ENCODE data around the gene DTNB.
"Not testable (repeated sequence)": the region's sequence is repeated elsewhere in the genome, so short reads cannot be mapped to it uniquely, and the experiment has no call there.

Gene DTNB

DNA sequence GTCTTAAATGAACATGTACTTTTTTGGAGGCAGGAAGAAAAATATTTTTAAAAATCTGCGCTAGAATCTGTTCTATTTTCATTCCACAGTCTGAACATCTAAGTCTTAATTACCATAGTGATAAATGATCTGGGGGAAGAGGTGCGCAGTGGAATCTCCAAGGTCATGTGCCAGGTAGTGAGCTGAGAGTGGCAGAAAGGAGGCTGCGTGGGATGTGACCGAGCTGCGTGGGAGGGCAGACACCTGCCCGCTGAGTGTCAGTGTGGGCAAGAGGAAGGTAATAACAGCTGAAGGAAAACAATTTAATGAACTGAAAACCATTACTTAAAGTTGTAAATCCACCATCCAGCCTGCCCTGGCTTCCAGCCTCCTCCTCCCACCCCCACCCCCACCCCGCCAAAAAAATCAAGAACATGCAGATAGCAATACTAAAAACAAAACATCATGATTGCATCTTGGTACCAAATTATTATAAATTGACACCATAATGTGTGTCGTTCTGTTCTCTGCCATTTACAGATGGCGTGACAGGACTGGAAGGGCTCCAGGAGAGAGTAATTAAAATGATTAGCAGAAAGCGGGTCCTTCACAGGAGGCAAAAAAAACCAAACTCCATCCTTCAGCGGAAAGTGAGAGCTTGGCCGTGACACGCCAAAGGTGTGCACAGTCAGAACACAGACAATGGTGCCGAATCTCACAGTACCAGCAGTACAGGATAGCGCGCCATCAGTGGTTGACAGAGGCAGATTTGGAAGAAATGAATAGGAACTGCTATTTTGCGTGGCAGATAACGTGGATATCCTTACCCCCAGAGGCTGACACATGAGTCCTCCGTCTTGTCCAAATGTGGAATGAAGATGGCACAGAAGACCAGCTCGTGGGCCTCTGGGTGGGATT lies 11.4 kb upstream of the DTNB start:
- in situ Hi-C loops (cut with MboI; ENCODE audit: low sequenced_read_pairs): no loop called here

DNA sequence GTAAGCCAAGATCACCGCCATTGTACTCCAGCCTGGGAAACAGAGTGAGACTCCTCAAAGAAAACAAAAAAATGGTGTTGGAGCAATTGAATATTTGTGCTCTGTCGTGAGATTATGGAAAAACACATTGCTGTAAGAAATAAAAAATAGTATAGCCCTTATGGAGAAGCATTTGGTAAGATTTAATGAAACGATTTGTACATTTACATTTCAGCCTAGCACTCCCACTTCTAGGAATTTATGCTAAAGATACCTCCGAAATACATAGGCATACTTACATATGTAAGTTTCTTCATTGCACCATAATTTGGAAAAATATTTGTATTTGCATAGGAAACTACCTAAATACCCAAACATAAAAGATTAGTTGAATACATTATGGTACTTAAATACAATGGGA lies 8.7 kb upstream of the DTNB start:
- in situ Hi-C loops (cut with MboI; ENCODE audit: low sequenced_read_pairs): no loop called here

GRCh38 chr2:25677877-25678276 lies 4.5 kb upstream of the DTNB start:
- in situ Hi-C loops (cut with MboI; ENCODE audit: low sequenced_read_pairs): no loop called here

DNA sequence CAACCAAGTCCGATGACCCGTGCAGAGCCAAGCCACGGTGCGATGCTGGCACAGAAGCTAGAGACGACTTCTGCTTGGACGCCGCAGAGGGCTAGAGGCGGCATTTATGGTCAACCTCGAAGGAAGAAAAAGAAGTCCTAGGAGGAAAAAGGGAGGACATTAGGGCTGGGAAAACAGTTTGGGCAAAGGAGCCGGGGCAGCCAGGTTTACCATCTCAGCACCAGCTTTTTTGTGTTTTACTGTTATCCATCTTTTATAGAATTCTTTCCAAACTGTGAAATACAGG lies 643 bp upstream of the DTNB start:
- in situ Hi-C loops (cut with MboI; ENCODE audit: low sequenced_read_pairs): no loop called here

GRCh38 chr2:25672494-25673299 lies 680 bp downstream of the DTNB start:
- in situ Hi-C loops (cut with MboI; ENCODE audit: low sequenced_read_pairs): no loop called here

DNA sequence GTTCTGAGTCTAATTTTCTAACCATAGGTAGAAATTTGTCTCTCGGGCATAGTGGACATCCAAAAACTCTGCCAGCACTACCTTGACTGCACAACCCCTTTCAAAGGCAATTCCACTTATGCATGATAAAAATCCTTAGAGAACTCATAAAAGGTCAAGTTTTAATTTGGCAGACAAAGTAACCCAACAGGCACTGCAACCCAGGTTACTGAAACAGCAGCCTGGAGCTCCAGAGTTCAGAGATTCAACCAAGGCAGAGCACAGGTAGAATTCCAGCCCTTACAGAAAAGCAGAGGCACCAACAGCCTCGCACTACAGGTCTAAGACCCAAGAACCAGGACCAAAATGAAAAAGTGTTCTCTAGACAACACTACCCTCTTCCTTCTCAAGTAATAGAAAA lies 1.8 kb downstream of the DTNB start:
- in situ Hi-C loops (cut with MboI; ENCODE audit: low sequenced_read_pairs): no loop called here

GRCh38 chr2:25669520-25669919 lies 3.9 kb downstream of the DTNB start:
- in situ Hi-C loops (cut with MboI; ENCODE audit: low sequenced_read_pairs): no loop called here

DNA sequence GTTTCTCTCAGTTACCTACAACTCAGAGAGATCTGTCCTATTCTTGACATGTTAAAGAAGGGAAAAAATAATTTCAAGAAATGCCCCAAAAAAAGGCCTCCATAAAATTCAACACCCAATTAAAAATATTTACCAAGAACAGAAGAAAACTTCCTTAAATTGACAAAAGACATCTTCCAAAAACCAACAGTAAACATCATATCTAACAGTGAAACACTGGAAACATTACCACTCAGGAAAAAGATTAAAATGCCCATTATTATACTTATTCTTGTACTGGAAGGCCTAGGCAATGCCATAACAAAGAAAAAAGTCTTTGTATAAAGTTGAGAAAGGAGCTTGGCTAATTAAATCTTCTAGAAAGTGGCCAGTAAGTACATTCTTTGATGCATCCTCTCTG lies 7.2 kb downstream of the DTNB start:
- in situ Hi-C loops (cut with MboI; ENCODE audit: low sequenced_read_pairs): no loop called here

DNA sequence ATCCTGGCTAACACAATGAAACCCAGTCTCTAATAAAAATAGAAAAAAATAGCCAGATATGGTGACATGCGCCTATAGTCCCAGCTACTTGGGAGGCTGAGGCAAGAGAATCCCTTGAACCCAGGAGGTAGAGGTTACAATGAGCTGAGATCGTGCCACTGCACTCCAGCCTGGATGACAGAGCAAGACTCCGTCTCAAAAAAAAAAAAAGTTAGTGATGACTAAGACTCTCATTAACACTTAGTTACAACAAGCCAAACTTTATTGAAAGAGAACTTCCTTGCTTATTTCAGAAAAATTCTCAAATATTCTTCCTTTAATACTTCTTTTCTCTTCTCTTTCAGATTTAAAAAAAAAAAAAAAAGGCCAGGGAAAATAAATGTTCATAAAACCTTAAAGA lies 7.9 kb downstream of the DTNB start:
- in situ Hi-C loops (cut with MboI; ENCODE audit: low sequenced_read_pairs): not testable (repeated sequence)

- in situ Hi-C loops (cut with MboI; ENCODE audit: low sequenced_read_pairs): no loop called here
Measured at GRCh38 chr2:25664965-25665307, 8.4 kb downstream of the DTNB start.

GRCh38 chr2:25664183-25664964 lies 9.0 kb downstream of the DTNB start:
- in situ Hi-C loops (cut with MboI; ENCODE audit: low sequenced_read_pairs): no loop called here

DNA sequence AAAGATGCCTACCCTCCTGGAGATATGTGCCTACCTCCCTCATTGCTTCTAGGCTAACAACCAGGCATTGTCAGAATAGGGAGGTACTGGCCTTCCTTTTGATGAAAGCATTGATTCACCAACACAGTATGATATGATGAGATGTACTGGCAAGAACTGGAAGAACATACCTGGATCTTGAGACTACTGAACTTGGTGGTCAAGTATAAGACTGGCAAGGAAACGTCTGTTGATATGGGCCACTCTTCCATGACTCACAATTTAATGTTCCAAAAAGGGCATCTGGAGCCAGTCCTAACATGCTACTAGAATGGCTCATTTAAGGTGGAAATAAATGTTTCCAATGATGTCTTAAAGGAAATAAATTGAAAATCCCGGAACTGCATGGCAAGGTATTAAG lies 18.1 kb downstream of the DTNB start:
- in situ Hi-C loops (cut with MboI; ENCODE audit: low sequenced_read_pairs): no loop called here

- in situ Hi-C loops (cut with MboI; ENCODE audit: low sequenced_read_pairs): no loop called here
Measured at GRCh38 chr2:25654801-25655200, 18.6 kb downstream of the DTNB start.

GRCh38 chr2:25651782-25652455 lies 21.5 kb downstream of the DTNB start:
- in situ Hi-C loops (cut with MboI; ENCODE audit: low sequenced_read_pairs): no loop called here

GRCh38 chr2:25651066-25651465 lies 22.3 kb downstream of the DTNB start:
- in situ Hi-C loops (cut with MboI; ENCODE audit: low sequenced_read_pairs): no loop called here

- in situ Hi-C loops (cut with MboI; ENCODE audit: low sequenced_read_pairs): no loop called here
Measured at GRCh38 chr2:25650256-25650655, 23.1 kb downstream of the DTNB start.

DNA sequence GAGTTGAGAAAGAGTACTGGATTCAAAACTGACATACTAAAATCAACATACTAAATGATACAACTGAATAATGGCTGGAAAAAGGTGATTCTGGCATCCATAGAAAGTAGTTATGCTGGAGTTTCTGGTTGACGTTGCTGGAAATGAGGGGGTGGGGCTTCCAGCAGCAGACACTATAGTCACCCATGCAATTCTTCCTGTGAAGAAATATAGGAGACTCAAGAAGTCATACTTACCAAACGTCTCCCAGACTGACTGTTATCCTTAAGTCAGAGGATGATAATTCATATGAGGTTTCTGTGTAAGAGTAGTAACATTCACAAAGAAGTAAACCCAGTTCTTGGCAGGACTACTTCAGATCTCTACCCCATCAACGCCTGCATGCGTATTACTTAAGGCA lies 23.6 kb downstream of the DTNB start:
- in situ Hi-C loops (cut with MboI; ENCODE audit: low sequenced_read_pairs): no loop called here

DNA sequence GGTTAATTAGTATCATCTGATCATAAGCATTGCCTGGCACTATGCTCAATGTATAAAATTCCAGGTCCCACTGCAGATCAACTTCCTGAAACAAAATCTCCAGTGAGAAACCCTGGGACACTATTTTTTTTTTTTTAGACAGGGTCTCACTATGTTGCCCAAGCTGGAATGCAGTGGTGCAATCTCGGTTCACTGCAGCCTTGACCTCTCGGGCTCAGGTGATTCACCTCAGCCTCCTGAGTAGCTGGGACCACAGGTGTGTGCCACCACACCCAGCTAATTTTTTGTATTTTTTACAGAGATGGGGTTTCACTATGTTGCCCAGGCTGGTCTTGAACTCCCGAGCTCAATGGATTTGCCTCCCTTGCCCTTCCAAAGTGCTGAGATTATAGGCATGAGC lies 31.1 kb downstream of the DTNB start:
- in situ Hi-C loops (cut with MboI; ENCODE audit: low sequenced_read_pairs): no loop called here

- in situ Hi-C loops (cut with MboI; ENCODE audit: low sequenced_read_pairs): no loop called here
Measured at GRCh38 chr2:25639696-25640095, 33.7 kb downstream of the DTNB start.

GRCh38 chr2:25639131-25639530 lies 34.2 kb downstream of the DTNB start:
- in situ Hi-C loops (cut with MboI; ENCODE audit: low sequenced_read_pairs): no loop called here

GRCh38 chr2:25635797-25636196 lies 37.6 kb downstream of the DTNB start:
- in situ Hi-C loops (cut with MboI; ENCODE audit: low sequenced_read_pairs): no loop called here
